Measurements from ENCODE around the gene TMC2.

The TMC2 gene

DNA sequence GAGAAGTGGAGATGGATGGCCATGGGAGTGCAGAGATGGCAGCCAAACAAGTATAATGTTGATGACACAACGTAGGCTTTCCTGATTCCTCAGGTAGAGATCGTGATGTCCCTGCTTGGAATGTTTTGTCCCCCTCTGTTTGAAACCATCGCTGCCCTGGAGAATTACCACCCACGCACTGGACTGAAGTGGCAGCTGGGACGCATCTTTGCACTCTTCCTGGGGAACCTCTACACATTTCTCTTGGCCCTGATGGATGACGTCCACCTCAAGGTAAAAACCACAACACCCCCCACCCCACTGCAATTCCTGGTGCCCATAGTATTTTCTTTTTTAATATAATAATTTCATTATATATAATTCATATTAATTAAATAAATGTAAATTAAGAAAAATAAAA is 74.0 kb downstream of the TMC2 start:
- H3K4me3 ChIP-seq (ENCODE audit: low read length in 2 of 2), result peak overlapping the region in 1 of 2 donors; percentile 4

DNA sequence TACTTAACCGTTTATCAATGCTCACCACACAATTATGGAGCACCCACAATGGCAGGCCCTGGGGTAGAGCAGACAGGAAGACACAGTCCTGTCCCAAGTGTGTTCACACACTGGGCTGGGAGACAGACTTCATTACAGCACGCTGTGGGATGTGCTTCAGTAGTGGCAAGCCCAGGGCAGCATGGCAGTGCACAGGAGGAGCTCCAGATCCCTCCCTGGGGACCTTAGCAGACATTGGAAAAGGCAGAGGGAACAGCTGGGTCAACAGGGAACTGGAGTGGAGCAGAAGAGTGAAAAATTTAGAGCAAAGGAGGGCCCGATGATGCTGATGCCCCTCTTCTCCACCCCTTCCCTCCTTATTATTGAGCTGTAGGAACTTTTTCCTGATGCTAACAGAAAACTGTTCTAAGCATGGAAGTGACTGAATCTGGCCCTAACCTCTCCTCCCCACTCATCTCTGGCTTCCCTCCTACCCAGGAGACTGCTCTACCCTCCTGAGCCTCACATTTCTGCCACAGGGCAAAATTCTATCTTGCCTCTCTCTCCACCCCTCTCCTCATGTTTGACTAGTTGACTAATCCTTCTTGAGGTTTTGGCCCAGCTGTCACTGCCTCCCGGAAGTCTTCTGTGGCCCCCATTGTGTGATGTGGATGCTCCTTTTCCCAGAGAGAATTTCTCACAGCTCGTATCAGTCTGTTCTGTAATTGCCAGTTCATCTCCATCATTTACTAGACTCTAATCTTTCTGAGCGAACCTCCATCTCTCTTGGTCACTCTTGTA is 74.8 kb downstream of the TMC2 start:
- Histone ChIP-seq H2BK120ac (ENCODE audit: low read depth, low read length) (no peak overlapping the region), H3K14ac (ENCODE audit: low read length) (no peak overlapping the region), H3K4me1 (ENCODE audit: control insufficient read depth in 2 of 2, insufficient read depth in 1 of 2, low read depth in 1 of 2, low read length in 2 of 2) (no peaks in the 10 kb centered on the region), H2AFZ (ENCODE audit: low read length) (no peak overlapping the region), H2AK5ac (ENCODE audit: low read depth, low read length) (no peak overlapping the region), H3K9me3 (replicated peaks in 1 of 2; ENCODE audit: control insufficient read depth in 2 of 2, insufficient read depth in 1 of 2, low read depth in 1 of 2, low read length in 2 of 2) (peaks cover 7 to 8% of the 10 kb centered on the region in 2 donors), H2BK12ac (ENCODE audit: low read length) (no peak overlapping the region), H3K27ac (replicated peaks; ENCODE audit: low read length) (no peak overlapping the region), H3K4ac (ENCODE audit: low read length) (no peak overlapping the region), H3K36me3 (replicated peaks in 1 of 2; ENCODE audit: control insufficient read depth in 2 of 2, insufficient read depth in 2 of 2, low read length in 2 of 2) (no peaks in the 10 kb centered on the region), H2BK5ac (ENCODE audit: low read length) (no peak overlapping the region), H3K9ac (ENCODE audit: low read depth, low read length, poor library complexity) (no peak overlapping the region), H3K23ac (ENCODE audit: low read depth, low read length, poor library complexity) (no peak overlapping the region), H2BK15ac (ENCODE audit: low read length) (no peak overlapping the region), H3K18ac (ENCODE audit: low read length) (no peak overlapping the region), H3K4me2 (ENCODE audit: insufficient read depth, low read length, poor library complexity, severe bottlenecking) (no peak overlapping the region), H4K91ac (ENCODE audit: low read depth, low read length, poor library complexity) (no peak overlapping the region), H3K27me3 (ENCODE audit: control insufficient read depth in 3 of 3, insufficient read depth in 3 of 3, low read depth in 1 of 3, low read length in 3 of 3) (peaks cover 0 to 9% (median 0%) of the 10 kb centered on the region in 3 experiments), H4K8ac (ENCODE audit: low read depth, low read length) (no peak overlapping the region), H3K79me1 (ENCODE audit: low read depth, low read length) (no peaks in the 10 kb centered on the region), H3K4me3 (ENCODE audit: low read length in 2 of 2) (no peak overlapping the region)
- DNase-seq (ENCODE audit: low spot score), result no peak
- no CpG with 5 or more reads among the region's 6 CpGs for WGBS, 2 donors (ENCODE audit: extremely low coverage in 2 of 2, insufficient read length in 2 of 2, insufficient replicate concordance in 1 of 2)

More for the DNA sequence above, 74.0 kb downstream of the TMC2 start:
- H3K14ac ChIP-seq (ENCODE audit: low read length), result no peak overlapping the region
- H2BK120ac ChIP-seq (ENCODE audit: low read depth, low read length), result no peak overlapping the region
- H2AFZ ChIP-seq (ENCODE audit: low read length), result no peak overlapping the region
- H3K36me3 ChIP-seq (replicated peaks in 1 of 2; ENCODE audit: control insufficient read depth in 2 of 2, insufficient read depth in 2 of 2, low read length in 2 of 2), result no peaks in the 10 kb centered on the region
- no peak overlapping the region for H2BK5ac ChIP-seq (ENCODE audit: low read length)
- H3K27ac ChIP-seq (replicated peaks; ENCODE audit: low read length), result no peak overlapping the region
- no peak overlapping the region for H2BK12ac ChIP-seq (ENCODE audit: low read length)
- no peak overlapping the region for H2BK15ac ChIP-seq (ENCODE audit: low read length)
- H3K9ac ChIP-seq (ENCODE audit: low read depth, low read length, poor library complexity), result no peak overlapping the region
- no peaks in the 10 kb centered on the region for H3K4me1 ChIP-seq (ENCODE audit: control insufficient read depth in 2 of 2, insufficient read depth in 1 of 2, low read depth in 1 of 2, low read length in 2 of 2)
- DNase-seq (ENCODE audit: low spot score), result no peak
- no peak overlapping the region for H3K23ac ChIP-seq (ENCODE audit: low read depth, low read length, poor library complexity)
- H3K18ac ChIP-seq (ENCODE audit: low read length), result no peak overlapping the region
- no peak overlapping the region for H3K4me2 ChIP-seq (ENCODE audit: insufficient read depth, low read length, poor library complexity, severe bottlenecking)
- H2AK5ac ChIP-seq (ENCODE audit: low read depth, low read length), result no peak overlapping the region
- H4K91ac ChIP-seq (ENCODE audit: low read depth, low read length, poor library complexity), result no peak overlapping the region
- WGBS, 2 donors (ENCODE audit: extremely low coverage in 2 of 2, insufficient read length in 2 of 2, insufficient replicate concordance in 1 of 2), result no CpG with 5 or more reads among the region's 6 CpGs
- H3K79me1 ChIP-seq (ENCODE audit: low read depth, low read length), result no peaks in the 10 kb centered on the region
- peaks cover 7 to 11% of the 10 kb centered on the region in 2 donors for H3K9me3 ChIP-seq (replicated peaks in 1 of 2; ENCODE audit: control insufficient read depth in 2 of 2, insufficient read depth in 1 of 2, low read depth in 1 of 2, low read length in 2 of 2)
- no peak overlapping the region for H4K8ac ChIP-seq (ENCODE audit: low read depth, low read length)
- H3K27me3 ChIP-seq (ENCODE audit: control insufficient read depth in 3 of 3, insufficient read depth in 3 of 3, low read depth in 1 of 3, low read length in 3 of 3), result peaks cover 0 to 4% (median 0%) of the 10 kb centered on the region in 3 experiments
- H3K4ac ChIP-seq (ENCODE audit: low read length), result no peak overlapping the region

DNA sequence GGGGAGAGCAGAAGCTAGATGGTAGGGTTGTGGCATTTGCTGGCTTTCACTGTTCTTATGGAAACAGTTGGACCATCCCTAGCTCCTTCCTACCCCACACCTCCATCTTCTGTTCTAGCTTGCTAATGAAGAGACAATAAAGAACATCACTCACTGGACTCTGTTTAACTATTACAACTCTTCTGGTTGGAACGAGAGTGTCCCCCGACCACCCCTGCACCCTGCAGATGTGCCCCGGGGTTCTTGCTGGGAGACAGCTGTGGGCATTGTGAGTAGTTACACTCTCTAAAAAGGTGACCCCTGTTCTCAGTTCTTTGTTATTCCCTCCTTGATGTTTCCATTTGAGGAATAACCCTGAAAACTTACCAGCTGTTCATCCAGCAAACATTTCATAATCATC is 75.7 kb downstream of the TMC2 start:
- DNase-seq (ENCODE audit: low spot score), result no peak
- Histone ChIP-seq H2BK120ac (ENCODE audit: low read depth, low read length) (no peak overlapping the region), H3K4me3 (ENCODE audit: low read length in 2 of 2) (no peak overlapping the region), H3K18ac (ENCODE audit: low read length) (no peak overlapping the region), H2AFZ (ENCODE audit: low read length) (no peak overlapping the region), H4K8ac (ENCODE audit: low read depth, low read length) (no peak overlapping the region), H2BK12ac (ENCODE audit: low read length) (no peak overlapping the region), H3K9me3 (replicated peaks in 1 of 2; ENCODE audit: control insufficient read depth in 2 of 2, insufficient read depth in 1 of 2, low read depth in 1 of 2, low read length in 2 of 2) (peaks cover 3 to 8% of the 10 kb centered on the region in 2 donors), H3K27ac (replicated peaks; ENCODE audit: low read length) (no peak overlapping the region), H3K79me1 (ENCODE audit: low read depth, low read length) (no peaks in the 10 kb centered on the region), H2BK15ac (ENCODE audit: low read length) (no peak overlapping the region), H4K91ac (ENCODE audit: low read depth, low read length, poor library complexity) (no peak overlapping the region), H2BK5ac (ENCODE audit: low read length) (no peak overlapping the region), H3K27me3 (ENCODE audit: control insufficient read depth in 3 of 3, insufficient read depth in 3 of 3, low read depth in 1 of 3, low read length in 3 of 3) (peaks cover 0 to 9% (median 0%) of the 10 kb centered on the region in 3 experiments), H3K14ac (ENCODE audit: low read length) (no peak overlapping the region), H3K4me1 (ENCODE audit: control insufficient read depth in 2 of 2, insufficient read depth in 1 of 2, low read depth in 1 of 2, low read length in 2 of 2) (no peaks in the 10 kb centered on the region), H2AK5ac (ENCODE audit: low read depth, low read length) (no peak overlapping the region), H3K9ac (ENCODE audit: low read depth, low read length, poor library complexity) (no peak overlapping the region), H3K23ac (ENCODE audit: low read depth, low read length, poor library complexity) (no peak overlapping the region), H3K4ac (ENCODE audit: low read length) (no peak overlapping the region), H3K4me2 (ENCODE audit: insufficient read depth, low read length, poor library complexity, severe bottlenecking) (no peak overlapping the region), H3K36me3 (replicated peaks in 1 of 2; ENCODE audit: control insufficient read depth in 2 of 2, insufficient read depth in 2 of 2, low read length in 2 of 2) (no peaks in the 10 kb centered on the region)
- WGBS, 2 donors (ENCODE audit: extremely low coverage in 2 of 2, insufficient read length in 2 of 2, insufficient replicate concordance in 1 of 2), result no CpG with 5 or more reads among the region's 3 CpGs

GRCh38 chr20:2616634-2617033 is 80.3 kb downstream of the TMC2 start:
- no peaks in the 10 kb centered on the region for H3K4me1 ChIP-seq (ENCODE audit: control insufficient read depth in 2 of 2, insufficient read depth in 1 of 2, low read depth in 1 of 2, low read length in 2 of 2)
- H3K27me3 ChIP-seq (ENCODE audit: control insufficient read depth in 3 of 3, insufficient read depth in 3 of 3, low read depth in 1 of 3, low read length in 3 of 3), result peaks cover 0 to 27% (median 0%) of the 10 kb centered on the region in 3 experiments
- H3K9ac ChIP-seq (ENCODE audit: low read depth, low read length, poor library complexity), result no peak overlapping the region
- no peak overlapping the region for H3K23ac ChIP-seq (ENCODE audit: low read depth, low read length, poor library complexity)
- no peak overlapping the region for H4K8ac ChIP-seq (ENCODE audit: low read depth, low read length)
- no peak overlapping the region for H2BK120ac ChIP-seq (ENCODE audit: low read depth, low read length)
- no peak overlapping the region for H4K91ac ChIP-seq (ENCODE audit: low read depth, low read length, poor library complexity)
- H3K27ac ChIP-seq (replicated peaks; ENCODE audit: low read length), result no peak overlapping the region
- no peak overlapping the region for H2AFZ ChIP-seq (ENCODE audit: low read length)
- H2BK5ac ChIP-seq (ENCODE audit: low read length), result no peak overlapping the region
- H3K4ac ChIP-seq (ENCODE audit: low read length), result no peak overlapping the region
- peaks cover 2 to 4% of the 10 kb centered on the region in 2 donors for H3K9me3 ChIP-seq (replicated peaks in 1 of 2; ENCODE audit: control insufficient read depth in 2 of 2, insufficient read depth in 1 of 2, low read depth in 1 of 2, low read length in 2 of 2)
- no peak overlapping the region for H3K4me2 ChIP-seq (ENCODE audit: insufficient read depth, low read length, poor library complexity, severe bottlenecking)
- no peak overlapping the region for H2BK12ac ChIP-seq (ENCODE audit: low read length)
- no peaks in the 10 kb centered on the region for H3K36me3 ChIP-seq (replicated peaks in 1 of 2; ENCODE audit: control insufficient read depth in 2 of 2, insufficient read depth in 2 of 2, low read length in 2 of 2)
- no CpG with 5 or more reads among the region's 9 CpGs for WGBS, 2 donors (ENCODE audit: extremely low coverage in 2 of 2, insufficient read length in 2 of 2, insufficient replicate concordance in 1 of 2)
- no peak overlapping the region for H2BK15ac ChIP-seq (ENCODE audit: low read length)
- no peak overlapping the region for H3K14ac ChIP-seq (ENCODE audit: low read length)
- no peak overlapping the region for H3K18ac ChIP-seq (ENCODE audit: low read length)
- DNase-seq (ENCODE audit: low spot score), result no peak
- no peak overlapping the region for H3K4me3 ChIP-seq (ENCODE audit: low read length in 2 of 2)
- H3K79me1 ChIP-seq (ENCODE audit: low read depth, low read length), result no peaks in the 10 kb centered on the region
- no peak overlapping the region for H2AK5ac ChIP-seq (ENCODE audit: low read depth, low read length)

Data from neuronal stem cell (in vitro differentiated cells).